ENCODE data around the gene ZNF862.

- TF ChIP-seq CTCF (IDR thresholded peaks at IDR 0.05; ENCODE audit: low read depth, low read length) (no peak), POLR2A (IDR thresholded peaks at IDR 0.05; ENCODE audit: extremely low read depth, insufficient read length) (no peak), MYC (IDR thresholded peaks at IDR 0.05; ENCODE audit: low read depth, low read length) (no peak)
- TF ChIP-seq, protein P1, sequence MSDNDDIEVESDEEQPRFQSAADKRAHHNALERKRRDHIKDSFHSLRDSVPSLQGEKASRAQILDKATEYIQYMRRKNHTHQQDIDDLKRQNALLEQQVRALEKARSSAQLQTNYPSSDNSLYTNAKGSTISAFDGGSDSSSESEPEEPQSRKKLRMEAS (IDR thresholded peaks at IDR 0.05; ENCODE audit: low read depth, low read length), result no peak
Measured at GRCh38 chr7:149864023-149864422, 25.8 kb downstream of the ZNF862 start.
